ENCODE measurements around the gene NPR3. TPM values are rescaled to one million over a fixed set of nuclear protein-coding genes. Genes with fewer than 3 reads are reported as not detected.

Gene NPR3
- total RNA-seq, 4 donors from 2014 or later, result 0.81 to 4.9 (median 1.3) TPM

GRCh38 chr5:32678472-32678871, 32.6 kb upstream of the NPR3 start:
- no peak for ATAC-seq
- no peaks in the 10 kb centered on the region for H3K4me1 ChIP-seq
- no peaks in the 10 kb centered on the region for H3K27me3 ChIP-seq
- no peaks in the 10 kb centered on the region for H3K36me3 ChIP-seq
- TF ChIP-seq CTCF (IDR thresholded peaks at IDR 0.05), result no peak
- no peak for TF ChIP-seq POLR2AphosphoS5 (IDR thresholded peaks at IDR 0.05)
- TF ChIP-seq POLR2A (IDR thresholded peaks at IDR 0.05), result no peak
- no peak for TF ChIP-seq EP300 (IDR thresholded peaks at IDR 0.05)
- H3K4me3 ChIP-seq, result no peak overlapping the region
- WGBS, 2 donors (ENCODE audit: low coverage in 1 of 2), result 80 to 92% methylated on average over 1 to 2 of the region's 11 CpGs
- H3K27ac ChIP-seq, result no peak overlapping the region
- peaks cover 0 to 3% (median 0%) of the 10 kb centered on the region in 3 donors for H3K9me3 ChIP-seq

DNA sequence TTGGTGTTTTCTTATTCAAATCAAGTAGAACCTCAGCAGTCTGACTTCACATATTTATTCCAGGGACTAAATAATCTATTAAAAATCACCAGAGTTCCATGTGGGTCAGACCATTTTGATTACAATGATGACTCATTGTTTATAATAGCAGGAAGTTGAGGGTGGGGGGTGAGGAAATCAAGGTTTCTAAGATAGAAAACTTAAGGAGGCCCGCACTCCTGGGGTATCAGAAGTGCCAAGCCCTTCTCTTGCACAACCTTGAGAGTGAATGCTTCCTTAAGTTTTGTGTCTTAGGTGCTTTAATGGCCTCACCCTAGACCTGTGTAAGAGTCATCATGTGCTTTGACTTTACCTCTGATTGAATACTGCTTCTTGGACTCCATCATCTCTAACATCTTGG, 31.9 kb upstream of the NPR3 start:
- no peak overlapping the region for H3K4me3 ChIP-seq
- no peaks in the 10 kb centered on the region for H3K36me3 ChIP-seq
- TF ChIP-seq CTCF (IDR thresholded peaks at IDR 0.05) (no peak), POLR2AphosphoS5 (IDR thresholded peaks at IDR 0.05) (no peak), POLR2A (IDR thresholded peaks at IDR 0.05) (no peak), EP300 (IDR thresholded peaks at IDR 0.05) (no peak)
- 69 to 83% methylated on average over 1 of the region's 1 CpG for WGBS, 2 donors (ENCODE audit: low coverage in 1 of 2)
- no peaks in the 10 kb centered on the region for H3K4me1 ChIP-seq
- no peaks in the 10 kb centered on the region for H3K27me3 ChIP-seq
- H3K9me3 ChIP-seq, result peaks cover 0 to 9% (median 0%) of the 10 kb centered on the region in 3 donors
- ATAC-seq, result no peak
- H3K27ac ChIP-seq, result no peak overlapping the region

DNA sequence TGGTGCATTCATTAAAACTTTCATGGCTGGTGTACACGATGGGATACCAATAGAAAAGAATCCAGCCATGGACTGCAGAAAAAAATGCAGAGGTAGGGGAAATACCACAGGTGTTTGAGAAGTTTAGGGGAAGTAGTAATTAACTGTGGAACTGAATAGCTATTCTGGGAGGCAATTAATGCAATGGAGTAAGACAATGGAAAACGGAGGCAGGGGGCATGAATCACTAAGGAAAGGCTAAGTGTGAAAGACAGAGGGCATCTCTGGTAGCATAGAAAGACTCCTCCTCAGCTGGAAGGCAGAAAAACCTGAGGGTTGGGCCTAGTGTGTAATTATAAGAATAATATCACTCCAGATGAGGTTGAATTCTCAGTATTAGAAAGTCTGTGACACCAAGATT, 30.9 kb upstream of the NPR3 start:
- no peaks in the 10 kb centered on the region for H3K4me1 ChIP-seq
- H3K36me3 ChIP-seq, result no peaks in the 10 kb centered on the region
- no peak overlapping the region for H3K4me3 ChIP-seq
- ATAC-seq, result no peak
- 82 to 89% methylated on average over 2 of the region's 2 CpGs for WGBS, 2 donors (ENCODE audit: low coverage in 1 of 2)
- no peak overlapping the region for H3K27ac ChIP-seq
- TF ChIP-seq CTCF (IDR thresholded peaks at IDR 0.05) (no peak), POLR2AphosphoS5 (IDR thresholded peaks at IDR 0.05) (no peak), POLR2A (IDR thresholded peaks at IDR 0.05) (no peak)
- no peaks in the 10 kb centered on the region for H3K27me3 ChIP-seq
- H3K9me3 ChIP-seq, result peaks cover 0 to 17% (median 0%) of the 10 kb centered on the region in 3 donors

DNA sequence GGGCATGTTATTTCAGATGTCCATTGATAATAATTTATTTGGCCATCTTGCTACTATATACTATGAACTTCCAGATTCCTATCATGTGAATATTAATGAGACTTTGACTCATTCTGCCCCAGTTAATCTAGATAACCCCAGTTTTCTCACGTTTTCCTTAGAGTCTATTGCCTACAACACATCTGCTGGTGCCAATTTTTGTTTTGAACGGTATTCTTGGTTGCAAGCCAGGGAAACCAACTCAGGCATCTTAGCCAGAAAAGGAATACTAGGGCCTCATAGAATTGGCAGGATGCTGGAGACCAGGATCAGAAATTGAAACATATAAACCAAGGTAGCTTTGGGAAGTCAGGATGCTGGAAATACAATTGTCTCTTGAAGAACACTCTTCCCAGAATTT, 28.0 kb upstream of the NPR3 start:
- Histone ChIP-seq H3K27ac (no peak overlapping the region), H3K9me3 (peaks cover 0 to 17% (median 0%) of the 10 kb centered on the region in 3 donors), H3K36me3 (no peaks in the 10 kb centered on the region), H3K4me1 (peaks cover 0 to 10% (median 7%) of the 10 kb centered on the region in 3 donors), H3K27me3 (no peaks in the 10 kb centered on the region), H3K4me3 (no peak overlapping the region)
- TF ChIP-seq POLR2AphosphoS5 (IDR thresholded peaks at IDR 0.05), result no peak
- TF ChIP-seq EP300 (IDR thresholded peaks at IDR 0.05), result no peak
- TF ChIP-seq CTCF (IDR thresholded peaks at IDR 0.05), result no peak
- TF ChIP-seq POLR2A (IDR thresholded peaks at IDR 0.05), result no peak
- 14 to 17% methylated on average over 2 of the region's 2 CpGs for WGBS, 2 donors (ENCODE audit: low coverage in 1 of 2)
- ATAC-seq, result no peak

DNA sequence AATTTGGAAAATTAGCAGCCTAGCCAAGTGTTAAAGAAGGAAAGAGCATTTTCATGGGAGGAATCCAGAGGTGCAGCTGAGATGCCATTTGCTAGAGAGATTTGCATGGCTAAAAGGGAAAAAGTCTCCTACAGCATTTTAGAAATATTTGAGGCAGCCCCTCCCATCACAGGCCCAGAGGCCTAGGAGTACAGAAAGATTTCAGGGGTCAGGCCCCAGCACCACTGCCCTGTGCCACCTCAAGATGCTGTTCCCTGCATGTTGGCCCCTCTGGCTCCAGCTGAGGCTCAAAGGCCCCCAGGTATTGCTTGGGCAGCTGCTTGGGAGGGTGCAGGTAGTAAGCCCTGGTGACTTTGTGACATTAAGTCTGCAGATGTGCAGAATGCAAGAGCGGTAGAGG, 26.9 kb upstream of the NPR3 start:
- Histone ChIP-seq H3K4me1 (peaks cover 0 to 10% (median 7%) of the 10 kb centered on the region in 3 donors), H3K4me3 (no peak overlapping the region), H3K9me3 (peaks cover 0 to 17% (median 0%) of the 10 kb centered on the region in 3 donors), H3K27ac (no peak overlapping the region), H3K36me3 (no peaks in the 10 kb centered on the region), H3K27me3 (no peaks in the 10 kb centered on the region)
- TF ChIP-seq POLR2A (IDR thresholded peaks at IDR 0.05) (no peak), POLR2AphosphoS5 (IDR thresholded peaks at IDR 0.05) (no peak), CTCF (IDR thresholded peaks at IDR 0.05) (no peak), EP300 (IDR thresholded peaks at IDR 0.05) (no peak)
- WGBS, 2 donors (ENCODE audit: low coverage in 1 of 2), result no CpG with 5 or more reads among the region's 1 CpG
- no peak for ATAC-seq
